NT2/D1 (cell line): ENCODE results near the gene CMKLR1.

ENCODE experiments used
- SUZ12 ChIP-seq: IDR thresholded peaks from 2 replicates; pipeline ENCODE4 v1.6.1; 2011; ENCODE audit not compliant: insufficient read length, insufficient read depth; ENCODE audit errors: extremely low read depth
- YY1 ChIP-seq: IDR thresholded peaks from 2 replicates; pipeline ENCODE4 v1.6.1; 2011; ENCODE audit not compliant: insufficient read length, insufficient read depth
- ZNF274 ChIP-seq: IDR thresholded peaks from 2 replicates; pipeline ENCODE4 v1.6.1; 2011; ENCODE audit warnings: mild to moderate bottlenecking, low read depth, low read length

DNA sequence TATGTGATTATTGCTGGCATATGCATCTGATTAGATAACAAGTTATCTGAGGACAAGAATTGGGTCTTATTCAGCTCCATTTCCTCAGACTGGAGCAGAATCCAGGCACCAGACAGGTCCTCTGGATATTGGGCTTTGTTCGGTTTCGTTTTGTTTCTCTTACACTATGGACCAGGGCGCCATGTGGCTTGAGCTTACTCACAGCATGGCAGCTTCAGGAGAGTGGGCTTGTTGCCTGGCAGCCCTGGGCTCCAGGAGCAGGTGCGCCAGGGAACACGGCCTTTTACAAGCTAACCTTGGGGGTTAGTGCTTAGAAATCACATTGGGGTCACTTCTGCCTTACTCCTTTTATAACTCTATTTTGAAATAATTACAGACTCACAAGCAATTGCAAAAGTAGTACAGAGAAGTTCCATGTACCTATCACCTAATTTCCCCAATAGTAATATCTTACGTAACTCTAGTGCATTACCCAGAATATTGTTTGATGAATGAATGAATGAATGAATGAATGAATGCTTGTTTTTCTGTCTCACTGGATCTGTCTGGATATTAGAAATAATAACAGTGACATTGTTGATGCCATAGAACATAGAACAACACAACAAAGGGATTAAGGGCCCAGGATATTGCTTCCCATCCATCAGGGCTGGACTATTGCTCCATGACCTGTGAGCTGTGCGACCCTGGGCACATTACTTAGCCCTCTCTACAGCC, 39.0 kb downstream of the CMKLR1 start:
- TF ChIP-seq SUZ12 (no peak), ZNF274 (no peak), YY1 (no peak)
